VCaP (cell line): Measurements from ENCODE around the gene MAP7D2.
"Not testable (repeated sequence)": the region's sequence is repeated elsewhere in the genome, so short reads cannot be mapped to it uniquely, and the experiment has no call there.

Source experiments
- H3K27ac ChIP-seq: fragments of 450-650 bp; 2 replicates; pipeline ENCODE4 v1.5.1; 2017
- CTCF ChIP-seq: fragments of 450-650 bp; conservative IDR thresholded peaks from 2 replicates; pipeline ENCODE4 v1.5.1; 2017; ENCODE audit warnings: mild to moderate bottlenecking, moderate library complexity

Gene MAP7D2

GRCh38 chrX:20116577-20117240 is at the start of gene MAP7D2:
Gene MAP7D2, minus strand, starts transcription at chrX:20116907. Its CDS starts 28 bp downstream, at chrX:20116879.
- peak within 1 kb of the TSS; percentile 65 for H3K27ac ChIP-seq
- no peak for TF ChIP-seq CTCF

- not testable (repeated sequence) for H3K27ac ChIP-seq
Observed at GRCh38 chrX:20162516-20162915, 45.8 kb upstream of the MAP7D2 start.

GRCh38 chrX:20159797-20160385 is 43.2 kb upstream of the MAP7D2 start:
- no peak overlapping the region for H3K27ac ChIP-seq
- TF ChIP-seq CTCF = no peak

GRCh38 chrX:20151689-20152088 is 35.0 kb upstream of the MAP7D2 start:
- no peak overlapping the region for H3K27ac ChIP-seq
- TF ChIP-seq CTCF = no peak

- no peak for TF ChIP-seq CTCF
- no peak overlapping the region for H3K27ac ChIP-seq
Observed at GRCh38 chrX:20149326-20149725, 32.6 kb upstream of the MAP7D2 start.

GRCh38 chrX:20147561-20147960 is 30.9 kb upstream of the MAP7D2 start:
- no peak overlapping the region for H3K27ac ChIP-seq
- no peak for TF ChIP-seq CTCF

GRCh38 chrX:20144491-20144890 is 27.8 kb upstream of the MAP7D2 start:
- TF ChIP-seq CTCF = no peak
- H3K27ac ChIP-seq = no peak overlapping the region

GRCh38 chrX:20143561-20143960 is 26.9 kb upstream of the MAP7D2 start:
- H3K27ac ChIP-seq = no peak overlapping the region
- TF ChIP-seq CTCF = no peak
